Measurements from ENCODE around the gene CPED1.

CPED1 gene

GRCh38 chr7:121271098-121271497 is 282.6 kb downstream of the CPED1 start:
- ATAC-seq = no peak
- no peak for TF ChIP-seq ARNTL (CRISPR knock-in tag; IDR thresholded peaks at IDR 0.05; ENCODE audit: borderline replicate concordance, low read depth)
- TF ChIP-seq ZNF8 (CRISPR knock-in tag; IDR thresholded peaks at IDR 0.05) = no peak
- TF ChIP-seq BACH2 (CRISPR knock-in tag; IDR thresholded peaks at IDR 0.05; ENCODE audit: borderline replicate concordance) = no peak
- no peak for TF ChIP-seq ISL1 (CRISPR knock-in tag; IDR thresholded peaks at IDR 0.05)
- no peak for TF ChIP-seq PATZ1 (CRISPR knock-in tag; IDR thresholded peaks at IDR 0.05; ENCODE audit: borderline replicate concordance)
- no peak for TF ChIP-seq ZFP3 (CRISPR knock-in tag; IDR thresholded peaks at IDR 0.05)
- no peak for TF ChIP-seq OSR1 (CRISPR knock-in tag; IDR thresholded peaks at IDR 0.05)
- no peak for TF ChIP-seq ZNF70 (CRISPR knock-in tag; IDR thresholded peaks at IDR 0.05)
- TF ChIP-seq CSRNP3 (CRISPR knock-in tag; IDR thresholded peaks at IDR 0.05) = no peak

- TF ChIP-seq OSR1 (CRISPR knock-in tag; IDR thresholded peaks at IDR 0.05) = no peak
- TF ChIP-seq ARNTL (CRISPR knock-in tag; IDR thresholded peaks at IDR 0.05; ENCODE audit: borderline replicate concordance, low read depth) = no peak
- no peak for TF ChIP-seq TSHZ2 (CRISPR knock-in tag; IDR thresholded peaks at IDR 0.05)
- TF ChIP-seq CSRNP3 (CRISPR knock-in tag; IDR thresholded peaks at IDR 0.05) = no peak
- TF ChIP-seq ZNF8 (CRISPR knock-in tag; IDR thresholded peaks at IDR 0.05) = no peak
- no peak for TF ChIP-seq ZC3H10 (CRISPR knock-in tag; IDR thresholded peaks at IDR 0.05)
- no peak for TF ChIP-seq PATZ1 (CRISPR knock-in tag; IDR thresholded peaks at IDR 0.05; ENCODE audit: borderline replicate concordance)
- no peak for TF ChIP-seq ISL1 (CRISPR knock-in tag; IDR thresholded peaks at IDR 0.05)
- TF ChIP-seq ZNF70 (CRISPR knock-in tag; IDR thresholded peaks at IDR 0.05) = no peak
- no peak for TF ChIP-seq SNAI2 (CRISPR knock-in tag; IDR thresholded peaks at IDR 0.05)
- TF ChIP-seq ZNF565 (CRISPR knock-in tag; conservative IDR thresholded peaks at IDR 0.05; ENCODE audit: low read depth) = no peak
- no peak for TF ChIP-seq BACH2 (CRISPR knock-in tag; IDR thresholded peaks at IDR 0.05; ENCODE audit: borderline replicate concordance)
- TF ChIP-seq GLIS3 (CRISPR knock-in tag; IDR thresholded peaks at IDR 0.05) = no peak
- no peak for TF ChIP-seq ESRRG (CRISPR knock-in tag; IDR thresholded peaks at IDR 0.05)
- no peak for TF ChIP-seq ZFP30 (CRISPR knock-in tag; IDR thresholded peaks at IDR 0.05)
- TF ChIP-seq ZFP3 (CRISPR knock-in tag; IDR thresholded peaks at IDR 0.05) = no peak
- no peak for TF ChIP-seq POU6F1 (CRISPR knock-in tag; IDR thresholded peaks at IDR 0.05; ENCODE audit: borderline replicate concordance, low read depth)
- no peak for TF ChIP-seq CREB5 (CRISPR knock-in tag; IDR thresholded peaks at IDR 0.05; ENCODE audit: low read depth)
- TF ChIP-seq RARB (CRISPR knock-in tag; IDR thresholded peaks at IDR 0.05) = no peak
- TF ChIP-seq TCF4 (CRISPR knock-in tag; IDR thresholded peaks at IDR 0.05; ENCODE audit: borderline replicate concordance) = no peak
- ATAC-seq = no peak
Observed at GRCh38 chr7:121271916-121272315, 283.4 kb downstream of the CPED1 start.

Measured in SK-N-SH treated with all-trans-retinoic acid at 6 μM for 48 hours (cell line).